ENCODE measurements around the gene CCL7.

- TF ChIP-seq SIN3A (IDR thresholded peaks at IDR 0.05; ENCODE audit: borderline replicate concordance, insufficient read depth, low read depth, low read length), result no peak
- no peak for TF ChIP-seq CTCF (IDR thresholded peaks at IDR 0.05)
- no peak for TF ChIP-seq POLR2AphosphoS5 (IDR thresholded peaks at IDR 0.05; ENCODE audit: low read depth, low read length)
Observed at GRCh38 chr17:34249478-34249877, 20.5 kb upstream of the CCL7 start.
